ENCODE measurements around the gene TMEM256.

Gene TMEM256

DNA sequence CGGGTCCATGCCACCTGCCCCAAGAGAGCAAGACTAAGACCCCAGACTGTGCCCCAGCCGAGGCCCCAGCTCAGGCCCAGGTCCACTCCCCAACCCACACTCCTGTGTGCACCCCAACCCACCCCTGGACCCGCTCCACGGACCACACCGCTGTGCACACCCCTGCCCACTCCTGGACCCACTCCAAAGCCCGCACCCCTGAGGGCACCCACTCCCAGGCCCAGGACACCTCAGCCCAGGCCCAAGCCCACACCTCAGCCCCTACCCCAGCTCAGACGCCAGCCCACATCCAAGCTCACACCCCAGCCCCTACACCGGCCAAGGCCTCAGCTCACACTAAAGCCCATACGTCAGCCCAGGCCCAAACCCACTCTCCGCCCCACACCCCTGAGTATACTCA is 25.8 kb upstream of the TMEM256 start:
- DNase-seq: no peak

DNA sequence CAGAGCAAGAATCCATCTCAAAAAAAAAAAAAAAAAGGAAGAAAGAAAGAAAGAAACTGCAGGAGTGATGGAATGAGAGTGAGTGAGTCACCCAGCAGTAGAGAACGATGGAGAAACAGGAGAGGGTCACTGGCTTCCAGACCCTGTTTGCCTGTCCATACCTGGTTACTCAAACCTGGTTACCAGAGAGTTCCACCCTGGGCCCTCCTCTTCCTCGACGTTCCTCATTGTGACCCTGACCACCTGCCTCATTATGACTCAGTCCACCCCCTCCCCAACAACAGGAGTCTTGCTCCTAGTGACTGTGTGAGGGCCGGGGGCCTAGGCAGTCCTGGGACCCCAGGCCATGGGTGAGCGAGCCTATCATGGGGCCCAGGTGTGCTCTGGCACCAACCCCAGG is 24.7 kb upstream of the TMEM256 start, which contains the start of gene SPEM3:
TSS of gene SPEM3 (plus strand) at position 301 of the 400 bp plus-strand sequence. CDS start at position 347, 46 bp downstream.
- no peak for DNase-seq

DNA sequence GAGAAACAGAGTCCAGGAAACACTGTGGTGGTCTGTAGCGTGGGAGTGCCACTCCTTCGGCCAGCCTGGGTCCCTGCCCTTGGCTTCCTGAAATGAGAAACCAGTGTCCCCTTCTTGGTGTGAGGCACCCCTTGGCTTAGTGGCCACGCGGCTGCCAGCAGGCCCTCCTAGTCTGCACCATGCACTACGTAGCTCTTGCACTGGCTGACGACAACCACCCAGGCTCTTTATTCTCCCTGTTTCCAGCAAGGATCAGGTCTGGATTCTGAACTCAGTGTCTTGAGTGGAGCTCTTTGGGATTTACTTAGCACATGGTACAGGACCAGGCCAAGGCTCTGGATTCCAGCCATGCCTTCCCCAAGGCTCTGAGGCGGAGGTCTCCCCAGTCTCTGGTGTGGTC is 23.7 kb upstream of the TMEM256 start:
- no peak for DNase-seq

DNA sequence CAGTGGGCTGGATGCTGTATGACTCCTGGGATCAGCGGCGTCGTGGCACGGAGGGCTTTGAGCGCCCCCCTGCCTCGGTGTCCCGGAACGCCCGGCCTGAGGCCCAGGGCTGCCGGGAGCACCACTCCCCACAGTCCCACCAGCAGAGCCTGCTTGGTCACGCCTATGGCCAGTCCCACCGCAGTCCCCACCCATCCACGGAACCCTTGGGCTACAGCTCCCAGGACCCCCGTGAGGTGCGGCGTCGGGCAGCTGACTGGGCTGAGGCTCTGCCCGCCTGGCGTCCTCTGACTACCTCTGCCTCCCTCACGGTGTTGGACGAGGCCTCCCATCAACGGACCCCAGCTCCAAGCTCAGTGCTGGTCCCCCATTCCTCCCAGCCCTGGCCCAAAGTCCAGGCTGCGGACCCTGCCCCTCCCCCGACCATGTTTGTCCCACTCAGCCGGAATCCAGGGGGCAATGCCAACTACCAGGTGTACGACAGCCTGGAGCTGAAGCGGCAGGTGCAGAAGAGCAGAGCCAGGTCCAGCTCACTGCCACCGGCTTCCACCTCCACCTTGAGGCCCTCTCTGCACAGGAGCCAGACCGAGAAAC is 23.1 kb upstream of the TMEM256 start:
- DNase-seq: no peak

DNA sequence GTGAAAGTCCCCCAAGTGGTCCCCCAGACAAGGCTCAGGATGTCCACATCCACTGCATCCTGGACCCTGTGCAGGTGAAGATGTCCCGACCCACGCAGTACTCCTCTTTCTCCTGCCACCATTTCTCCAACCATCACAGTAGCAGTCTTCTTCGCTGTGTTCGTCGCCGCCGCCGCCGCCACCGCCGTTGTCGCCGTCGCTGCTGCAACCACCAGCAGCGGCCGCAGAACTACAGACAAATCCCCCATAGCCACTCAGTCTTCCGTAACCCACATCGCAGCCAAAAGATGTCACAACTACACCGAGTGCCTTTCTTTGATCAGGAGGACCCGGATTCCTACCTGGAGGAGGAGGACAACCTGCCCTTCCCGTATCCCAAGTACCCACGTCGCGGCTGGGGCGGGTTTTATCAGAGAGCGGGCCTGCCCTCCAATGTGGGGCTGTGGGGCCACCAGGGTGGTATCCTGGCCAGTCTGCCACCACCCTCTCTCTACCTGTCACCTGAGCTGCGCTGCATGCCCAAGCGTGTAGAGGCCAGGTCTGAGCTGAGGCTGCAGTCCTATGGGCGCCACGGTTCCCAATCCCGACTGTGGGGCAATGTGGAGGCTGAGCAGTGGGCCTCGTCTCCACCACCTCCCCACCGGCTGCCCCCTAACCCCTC is 22.4 kb upstream of the TMEM256 start:
- no peak for DNase-seq

DNA sequence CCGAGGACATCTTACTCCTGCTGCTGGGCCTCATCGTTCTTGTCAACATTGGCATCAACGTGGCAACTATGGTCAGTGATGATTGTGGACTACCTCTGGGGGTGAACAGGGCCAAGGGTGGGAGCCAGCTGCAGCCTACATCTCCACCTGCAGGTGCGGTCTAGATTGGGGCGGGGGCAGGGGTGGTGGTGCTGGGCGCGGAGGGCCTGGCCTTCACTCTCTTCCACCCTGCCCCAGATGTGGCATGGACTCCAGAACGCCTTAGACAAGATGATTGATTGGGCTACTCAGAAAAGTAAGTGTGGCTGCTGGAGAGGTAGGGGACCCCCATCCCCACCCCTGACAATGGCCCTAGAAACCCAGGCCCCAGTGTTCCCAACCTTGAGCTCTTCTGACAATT is 21.9 kb upstream of the TMEM256 start:
- DNase-seq: no peak

DNA sequence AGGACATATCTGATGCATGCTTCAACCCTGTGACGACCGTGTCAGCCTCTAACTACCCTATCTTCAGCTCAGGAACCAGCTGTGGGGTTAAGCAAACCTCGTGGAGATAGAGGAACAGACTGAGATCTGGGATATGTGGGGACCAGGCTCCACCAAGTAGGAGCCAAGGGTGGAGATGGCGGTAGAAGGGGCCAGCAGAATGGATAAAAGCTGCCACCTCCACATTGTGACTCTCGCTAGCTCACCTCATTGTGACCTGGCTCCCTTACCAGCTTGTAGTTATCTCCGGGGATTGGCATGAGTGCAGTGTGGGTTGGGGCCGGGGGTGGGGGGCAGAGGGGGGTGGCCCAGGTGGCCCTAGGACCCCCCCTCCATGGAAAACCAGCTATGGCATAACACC is 21.4 kb upstream of the TMEM256 start, which contains the start of gene SPEM2:
TSS of gene SPEM2 (plus strand) at position 301 of the 400 bp plus-strand sequence. CDS start at position 374, 73 bp downstream.
- no peak for DNase-seq

DNA sequence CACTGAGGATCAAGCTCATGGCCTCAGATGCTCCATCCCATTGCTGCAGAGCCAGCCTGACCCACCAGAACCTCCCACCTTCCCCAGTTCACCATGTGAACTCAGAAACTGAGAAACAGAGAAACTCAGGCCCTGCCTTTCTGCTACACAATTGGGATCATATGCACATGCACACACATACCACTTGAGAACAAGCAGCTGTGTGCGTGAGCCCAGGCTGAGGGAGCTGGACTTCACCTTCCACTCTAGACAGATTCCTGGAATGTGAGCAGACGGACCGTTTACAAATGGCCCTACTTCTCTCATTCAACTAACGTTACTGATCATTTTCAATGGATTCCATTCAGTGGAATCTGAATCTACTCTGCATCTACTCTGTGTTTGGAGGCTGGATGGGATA is 19.8 kb upstream of the TMEM256 start:
- DNase-seq: no peak

DNA sequence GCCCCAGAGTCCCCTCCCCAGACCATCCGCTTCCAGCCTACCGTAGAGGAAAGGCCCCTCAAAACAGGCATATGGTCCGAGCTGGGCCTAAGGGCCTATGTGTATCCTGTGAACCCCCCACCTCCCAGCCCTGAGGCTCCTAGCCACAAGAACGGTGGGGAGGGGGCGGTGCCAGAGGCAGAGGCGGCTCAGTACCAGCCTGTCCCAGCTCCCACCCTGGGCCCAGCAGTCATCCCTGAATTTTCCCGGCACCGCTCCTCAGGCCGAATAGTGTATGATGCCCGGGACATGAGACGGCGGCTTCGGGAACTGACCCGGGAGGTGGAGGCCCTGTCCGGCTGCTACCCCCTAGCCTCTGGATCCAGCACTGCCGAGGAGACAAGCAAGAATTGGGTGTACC is 17.3 kb upstream of the TMEM256 start:
- no peak for DNase-seq

DNA sequence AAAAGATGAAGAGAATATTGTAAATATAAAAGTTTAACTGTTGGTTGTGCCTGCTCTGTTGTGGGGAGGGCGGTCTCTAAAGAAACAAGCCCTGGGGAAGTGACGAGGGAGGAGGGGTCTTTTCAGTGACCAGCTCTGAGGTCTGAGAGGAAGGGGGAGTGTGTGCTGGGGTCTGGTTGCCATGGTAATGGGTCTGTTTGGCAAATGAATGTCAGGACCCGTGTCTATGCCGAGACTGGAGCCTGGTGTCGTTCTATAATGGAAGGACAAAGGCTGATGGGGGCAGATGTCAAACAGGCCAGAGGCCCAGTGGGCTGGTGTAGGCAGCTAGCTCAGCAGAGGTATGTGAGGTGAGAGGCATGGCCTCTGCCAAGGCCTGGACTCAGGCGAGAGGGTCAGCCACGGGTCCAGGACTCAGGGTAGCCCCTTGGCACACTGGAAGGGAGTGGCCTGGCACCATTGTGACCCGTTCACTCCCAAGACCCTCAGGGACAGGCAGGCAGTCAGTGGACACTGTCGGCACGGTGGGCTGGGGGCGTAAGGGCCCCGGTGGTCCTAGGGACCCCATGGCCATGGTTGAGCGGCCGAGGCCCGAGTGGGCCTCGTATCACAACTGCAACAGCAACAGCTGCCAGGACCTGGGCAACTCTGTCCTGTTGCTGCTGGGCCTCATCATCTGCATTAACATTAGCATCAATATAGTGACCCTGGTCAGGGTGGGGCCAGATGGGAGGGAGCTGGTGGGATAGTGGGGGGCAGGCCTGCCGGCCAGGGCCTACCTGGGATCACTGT is 16.1 kb upstream of the TMEM256 start, which contains the start of gene SPEM1:
TSS of gene SPEM1 (plus strand) at position 506 of the 792 bp plus-strand sequence. CDS start at position 567, 61 bp downstream.
- no peak for DNase-seq

DNA sequence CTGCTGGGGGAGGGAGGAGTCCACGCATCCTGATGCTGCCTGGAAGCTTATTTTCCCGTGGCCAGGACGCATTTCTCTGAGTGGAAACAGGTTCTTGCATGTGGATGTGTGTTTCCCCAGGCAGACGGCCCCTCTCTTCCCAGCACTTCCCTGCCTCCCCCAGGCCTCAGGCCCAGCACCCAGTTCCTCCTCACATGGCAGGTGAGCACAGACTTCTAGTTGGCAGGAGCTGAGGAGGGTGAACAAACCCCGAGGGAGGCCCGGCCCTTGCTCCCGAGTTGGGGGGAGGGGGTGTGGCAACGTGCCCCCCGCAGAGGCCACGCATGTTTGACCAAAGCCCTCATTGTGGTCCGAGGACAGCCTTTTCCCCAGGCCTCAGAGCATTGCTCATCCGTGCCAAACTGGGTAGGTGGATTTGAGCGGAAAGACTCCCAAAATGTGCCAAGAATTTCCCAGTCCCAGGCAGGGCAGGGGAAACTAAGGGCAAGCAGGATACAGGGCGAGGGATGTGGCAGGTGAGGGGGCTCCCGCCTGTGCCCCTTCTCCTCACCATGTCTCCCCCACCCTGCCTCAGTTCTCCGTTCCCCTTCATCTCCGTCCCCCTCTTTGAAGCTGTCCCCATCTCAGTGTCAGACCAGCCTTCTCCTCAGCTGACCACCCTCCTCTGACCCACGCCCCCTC is 14.7 kb upstream of the TMEM256 start:
- DNase-seq: no peak

DNA sequence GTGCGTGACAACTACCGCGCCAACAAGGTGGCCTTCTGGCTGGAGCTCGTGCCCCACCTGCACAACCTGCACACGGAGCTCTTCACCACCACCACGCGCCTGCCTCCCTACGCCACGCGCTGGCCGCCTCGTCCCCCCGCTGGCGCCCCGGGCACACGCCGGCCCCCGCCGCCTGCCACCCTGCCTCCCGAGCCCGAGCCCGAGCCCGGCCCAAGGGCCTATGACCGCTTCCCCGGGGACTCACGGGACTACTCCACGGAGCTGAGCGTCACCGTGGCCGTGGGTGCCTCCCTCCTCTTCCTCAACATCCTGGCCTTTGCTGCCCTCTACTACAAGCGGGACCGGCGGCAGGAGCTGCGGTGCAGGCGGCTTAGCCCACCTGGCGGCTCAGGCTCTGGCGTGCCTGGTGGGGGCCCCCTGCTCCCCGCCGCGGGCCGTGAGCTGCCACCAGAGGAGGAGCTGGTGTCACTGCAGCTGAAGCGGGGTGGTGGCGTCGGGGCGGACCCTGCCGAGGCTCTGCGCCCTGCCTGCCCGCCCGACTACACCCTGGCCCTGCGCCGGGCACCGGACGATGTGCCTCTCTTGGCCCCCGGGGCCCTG is 13.3 kb upstream of the TMEM256 start:
- no peak for DNase-seq

DNA sequence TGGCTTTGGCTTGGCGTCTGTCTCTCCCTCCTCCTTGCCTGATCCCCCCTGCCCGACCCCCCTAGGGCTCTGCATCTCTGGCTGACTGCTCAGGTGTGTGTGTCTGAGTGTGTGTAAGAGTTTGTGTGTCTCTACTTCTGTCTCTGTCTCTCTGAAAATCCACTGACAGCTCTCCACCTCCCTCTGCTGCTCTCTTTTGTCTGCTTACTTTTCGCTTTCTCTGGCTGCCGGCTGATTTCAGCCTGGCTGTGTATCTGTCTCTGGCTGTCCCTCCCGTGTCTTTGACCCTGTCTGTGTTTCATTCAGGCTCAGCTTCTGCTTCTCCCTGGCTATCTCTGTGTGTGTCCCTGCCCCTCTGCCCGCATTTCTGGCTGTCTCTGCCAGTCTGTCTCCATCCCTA is 12.4 kb upstream of the TMEM256 start:
- DNase-seq: no peak

DNA sequence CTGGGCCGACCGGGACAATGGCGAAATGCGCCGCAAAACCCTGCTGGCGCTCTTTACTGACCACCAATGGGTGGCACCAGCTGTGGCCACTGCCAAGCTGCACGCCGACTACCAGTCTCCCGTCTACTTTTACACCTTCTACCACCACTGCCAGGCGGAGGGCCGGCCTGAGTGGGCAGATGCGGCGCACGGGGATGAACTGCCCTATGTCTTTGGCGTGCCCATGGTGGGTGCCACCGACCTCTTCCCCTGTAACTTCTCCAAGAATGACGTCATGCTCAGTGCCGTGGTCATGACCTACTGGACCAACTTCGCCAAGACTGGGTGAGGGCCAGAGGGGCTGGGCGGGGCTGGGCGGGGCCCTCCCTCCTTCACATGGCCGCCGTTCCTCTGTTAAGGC is 11.9 kb upstream of the TMEM256 start:
- no peak for DNase-seq

DNA sequence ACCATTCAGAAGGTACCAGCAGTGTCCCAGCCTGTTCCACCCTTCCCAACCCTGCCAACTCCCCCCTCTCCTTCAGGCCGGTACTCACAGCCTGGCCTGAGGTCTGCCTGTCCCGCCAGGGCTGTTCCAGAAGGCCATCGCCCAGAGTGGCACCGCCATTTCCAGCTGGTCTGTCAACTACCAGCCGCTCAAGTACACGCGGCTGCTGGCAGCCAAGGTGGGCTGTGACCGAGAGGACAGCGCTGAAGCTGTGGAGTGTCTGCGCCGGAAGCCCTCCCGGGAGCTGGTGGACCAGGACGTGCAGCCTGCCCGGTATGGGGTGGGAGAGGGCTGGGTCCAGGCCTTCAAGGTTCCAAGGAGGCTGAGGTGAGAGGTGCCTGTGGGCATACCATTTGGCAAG is 10.9 kb upstream of the TMEM256 start:
- DNase-seq: no peak

DNA sequence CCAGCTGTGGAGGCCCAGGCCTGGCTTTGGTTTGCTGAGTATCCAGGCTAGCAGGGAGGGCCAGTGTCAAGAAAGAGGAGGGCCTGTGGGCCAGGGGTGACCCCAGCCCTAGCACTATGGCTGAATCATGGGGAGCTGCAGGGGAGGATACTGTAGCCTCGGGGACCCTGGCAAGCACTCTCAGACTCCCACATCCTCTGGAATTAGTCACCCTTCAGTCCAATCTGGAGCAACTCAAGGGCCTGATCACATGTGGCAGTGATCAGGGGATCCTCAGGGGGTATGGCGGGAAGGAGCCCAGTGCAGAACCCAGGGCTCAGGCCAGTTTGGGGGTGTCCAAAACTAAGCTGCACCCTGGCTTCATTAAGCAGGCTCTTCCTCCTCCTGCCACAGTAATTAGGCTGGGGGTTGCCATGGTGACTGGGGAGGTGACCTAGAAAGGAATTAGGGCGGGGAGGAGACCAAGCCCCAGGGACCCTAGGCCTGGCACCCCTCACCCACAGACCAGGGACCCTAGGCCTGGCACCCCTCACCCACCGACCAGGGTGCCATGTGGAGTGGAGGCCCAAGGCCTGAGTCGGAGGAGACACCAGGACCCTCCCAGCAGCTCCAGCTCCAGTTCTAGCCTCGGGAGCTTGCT is 9.6 kb upstream of the TMEM256 start:
- no peak for DNase-seq

DNA sequence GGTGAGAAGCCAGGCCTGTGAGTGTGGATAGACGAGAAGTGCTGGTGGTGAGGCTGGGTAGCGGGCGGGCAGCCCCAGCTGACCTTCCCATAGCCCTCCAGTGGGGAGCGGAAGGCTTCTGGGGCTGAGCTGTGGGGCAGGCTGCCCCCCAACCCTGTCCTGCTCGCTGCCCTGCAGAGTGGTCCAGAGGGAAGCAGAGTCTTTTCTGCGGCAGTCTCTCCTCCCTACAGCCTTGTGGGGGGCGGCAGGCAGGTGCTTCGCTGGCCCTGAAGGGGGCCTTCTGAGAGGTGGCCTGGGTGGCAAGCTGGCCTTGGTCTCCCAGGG is 7.5 kb upstream of the TMEM256 start:
- DNase-seq: no peak

DNA sequence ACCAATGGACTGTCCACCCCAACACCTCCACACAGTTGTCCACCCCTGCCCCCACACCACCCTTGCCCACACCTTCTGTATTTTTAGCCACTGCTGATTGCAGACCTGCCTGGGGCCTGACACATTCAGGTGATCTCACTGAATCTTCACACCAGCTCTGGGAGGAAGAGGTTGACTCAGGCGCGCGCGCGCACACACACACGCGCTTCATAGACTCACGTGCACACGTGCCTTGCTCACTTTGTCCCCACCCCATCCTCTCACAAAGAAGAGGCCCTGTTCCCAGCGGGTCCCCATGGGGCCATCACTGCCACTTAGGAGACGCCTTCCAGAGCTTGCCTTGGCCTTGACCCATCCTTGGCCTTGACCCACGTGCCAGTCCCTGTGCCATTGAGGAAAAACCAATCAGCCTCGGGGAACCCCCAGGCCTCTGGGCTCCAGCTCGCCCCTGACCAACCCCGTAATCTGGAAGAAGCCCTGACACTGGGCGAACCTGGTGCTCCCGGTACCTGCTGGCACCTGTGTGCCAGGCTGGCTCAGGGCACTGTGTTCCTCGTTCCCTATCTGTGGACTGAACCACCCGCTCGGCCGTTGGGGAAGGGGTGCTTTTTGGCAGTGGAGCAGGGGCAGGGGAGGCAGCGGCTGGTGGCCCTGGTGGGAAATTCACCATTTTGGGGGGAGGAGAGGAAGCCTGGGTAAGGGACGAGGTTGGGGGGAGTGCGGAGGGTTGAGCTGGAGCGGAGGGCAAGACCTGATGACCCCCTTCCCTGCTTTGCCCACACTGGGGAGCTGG is 6.9 kb upstream of the TMEM256 start:
- DNase-seq: no peak

DNA sequence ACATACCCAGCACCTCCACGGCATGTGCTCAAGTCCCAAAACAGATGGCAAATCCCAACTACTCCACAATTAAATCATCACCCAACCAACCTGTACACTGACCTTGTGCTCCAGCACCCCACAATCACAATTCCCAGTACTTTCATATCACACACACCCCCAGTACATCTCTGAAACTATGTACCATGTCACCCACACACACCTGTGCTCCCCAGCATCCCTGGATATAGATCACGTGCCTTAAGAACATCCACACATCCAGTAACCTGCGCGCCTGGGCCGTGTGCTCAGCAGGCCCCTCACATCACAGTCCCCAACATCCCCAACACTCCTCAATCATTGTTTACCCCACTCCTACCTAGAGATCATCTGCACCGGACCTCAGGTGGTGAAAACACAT is 5.8 kb upstream of the TMEM256 start:
- no peak for DNase-seq

DNA sequence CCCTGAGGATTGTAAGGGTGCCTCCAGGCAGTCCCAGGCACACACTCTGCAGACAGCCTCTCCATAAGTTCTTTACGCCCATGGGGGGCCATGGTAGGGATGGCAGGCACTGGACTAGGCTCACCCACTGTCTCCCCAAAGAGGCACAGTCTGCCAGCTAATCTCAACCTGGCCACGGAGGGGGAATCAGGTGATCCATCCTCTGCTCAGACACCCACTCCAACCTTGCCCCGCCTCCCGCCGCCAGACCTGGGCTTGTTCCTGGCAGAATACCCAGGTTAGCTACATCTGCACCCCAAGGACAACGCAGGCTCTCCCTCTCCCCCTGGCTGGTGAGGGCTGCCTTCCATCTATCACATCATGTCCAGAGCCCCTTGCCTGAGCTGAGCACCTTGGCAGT is 5.0 kb upstream of the TMEM256 start:
- no peak for DNase-seq

DNA sequence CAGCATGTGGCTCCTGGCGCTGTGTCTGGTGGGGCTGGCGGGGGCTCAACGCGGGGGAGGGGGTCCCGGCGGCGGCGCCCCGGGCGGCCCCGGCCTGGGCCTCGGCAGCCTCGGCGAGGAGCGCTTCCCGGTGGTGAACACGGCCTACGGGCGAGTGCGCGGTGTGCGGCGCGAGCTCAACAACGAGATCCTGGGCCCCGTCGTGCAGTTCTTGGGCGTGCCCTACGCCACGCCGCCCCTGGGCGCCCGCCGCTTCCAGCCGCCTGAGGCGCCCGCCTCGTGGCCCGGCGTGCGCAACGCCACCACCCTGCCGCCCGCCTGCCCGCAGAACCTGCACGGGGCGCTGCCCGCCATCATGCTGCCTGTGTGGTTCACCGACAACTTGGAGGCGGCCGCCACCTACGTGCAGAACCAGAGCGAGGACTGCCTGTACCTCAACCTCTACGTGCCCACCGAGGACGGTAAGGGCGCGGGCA is 4.4 kb upstream of the TMEM256 start:
- DNase-seq: peak; percentile 46 to 52

All from CD4-positive, alpha-beta T cell treated with Interleukin-1 beta for 1 hour (primary cell).